GM12891 (cell line): ENCODE measurements around the gene OPTN.

Experiments used
- POLR2A ChIP-seq: IDR thresholded peaks from 2 replicates; pipeline ENCODE4 v1.6.1; 2011; ENCODE audit warnings: low read depth, low read length, control low read depth
- POLR2AphosphoS5 ChIP-seq: IDR thresholded peaks from 2 replicates; pipeline ENCODE4 v1.6.1; 2011; ENCODE audit warnings: low read depth, low read length, control low read depth
- TAF1 ChIP-seq: IDR thresholded peaks from 2 replicates; pipeline ENCODE4 v1.6.1; 2011; ENCODE audit warnings: low read depth, low read length, control low read depth

GRCh38 chr10:13160934-13161856, 61.2 kb downstream of the OPTN start, which contains the start of gene MCM10:
- TF ChIP-seq TAF1 (no peak), POLR2AphosphoS5 (no peak), POLR2A (no peak)
